ENCODE results near the gene LYVE1.

LYVE1 gene

DNA sequence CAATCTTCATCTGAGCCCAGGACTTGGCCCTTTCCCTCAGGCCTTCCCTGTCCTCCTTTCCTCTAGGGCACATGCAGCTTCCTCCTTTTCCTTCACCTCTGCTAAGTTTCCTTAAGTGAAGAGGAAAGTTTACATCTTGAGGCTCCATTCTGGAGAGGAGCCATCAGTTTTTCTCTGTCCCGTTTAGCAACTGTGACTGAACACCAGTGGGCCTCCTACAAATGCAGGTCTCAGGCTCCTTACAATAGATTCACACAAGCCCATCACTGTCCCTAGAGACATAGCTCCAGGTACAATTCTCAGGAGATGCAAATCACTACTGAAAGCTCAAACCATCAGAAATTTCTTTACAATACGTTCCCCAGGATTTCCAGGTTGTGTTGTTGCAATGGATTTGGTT, 23.3 kb upstream of the LYVE1 start:
- DNase-seq: no peak

DNA sequence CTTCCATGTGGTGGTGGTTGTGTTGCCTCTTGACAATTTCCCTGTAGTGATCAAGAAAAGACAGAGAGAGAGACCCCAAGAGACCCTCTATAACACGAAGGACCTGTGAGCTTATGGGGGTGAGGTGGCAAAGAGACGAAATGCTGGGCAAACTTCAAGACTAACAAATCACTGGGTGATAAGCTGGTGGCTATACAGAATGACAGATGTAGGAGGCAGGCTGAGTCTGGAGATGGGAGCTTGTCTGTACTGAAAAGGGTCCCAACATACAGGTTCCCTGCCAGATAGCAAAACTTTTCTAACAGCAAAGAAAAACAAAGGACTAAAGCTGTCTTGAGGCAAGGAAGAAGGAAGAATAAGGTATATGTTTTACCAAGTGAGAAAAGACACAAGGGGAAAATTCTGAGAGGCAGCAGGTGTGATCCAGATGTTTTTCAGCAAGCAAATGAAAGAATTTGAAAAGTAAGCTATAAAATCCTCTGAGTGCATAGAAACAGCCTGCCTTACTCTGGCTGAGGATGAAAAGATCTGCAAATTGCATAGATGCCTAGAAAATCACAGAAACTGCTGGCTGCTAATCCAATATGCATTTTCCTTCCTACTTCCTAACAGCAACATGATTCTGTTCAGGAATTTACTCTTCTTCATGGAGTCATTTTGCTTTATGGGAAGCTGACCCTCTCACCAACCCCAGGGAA, 21.9 kb upstream of the LYVE1 start:
- DNase-seq: no peak

DNA sequence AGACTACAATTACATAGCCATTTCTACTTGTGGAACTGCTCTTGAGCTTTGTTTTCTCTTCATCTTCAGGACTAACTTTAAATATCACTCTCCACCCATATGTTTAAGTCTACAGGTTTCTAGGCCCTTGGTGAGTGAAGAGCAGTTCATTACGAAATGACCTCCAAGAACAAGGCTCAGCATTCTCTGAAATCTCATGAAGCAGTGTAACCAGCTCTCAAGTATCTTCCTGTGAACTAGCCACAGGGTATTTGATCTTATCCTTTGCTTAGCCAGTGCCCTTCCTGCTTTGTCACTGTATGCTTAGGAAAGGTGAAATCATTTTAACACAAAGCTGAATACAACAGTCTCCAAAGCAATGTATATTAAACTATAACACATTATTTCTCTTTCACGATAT, 20.4 kb upstream of the LYVE1 start:
- DNase-seq: no peak

DNA sequence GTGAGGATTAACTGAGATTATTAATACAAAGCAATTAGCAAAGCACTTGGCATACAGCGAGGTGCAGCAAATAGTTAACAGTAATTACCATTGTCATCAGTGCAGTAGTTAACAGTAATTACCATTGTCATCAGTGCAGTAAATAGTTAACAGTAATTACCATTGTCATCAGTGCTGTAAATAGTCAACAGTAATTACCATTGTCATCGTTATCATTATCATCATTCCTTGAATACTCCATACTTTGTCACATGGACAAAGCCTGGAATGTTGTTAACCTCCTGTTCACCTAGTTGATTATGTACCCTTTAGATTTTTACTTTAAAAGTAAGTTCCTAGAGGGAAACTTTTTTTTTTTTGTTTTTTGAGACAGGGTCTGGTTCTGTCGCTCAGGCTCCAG, 19.5 kb upstream of the LYVE1 start:
- no peak for DNase-seq

DNA sequence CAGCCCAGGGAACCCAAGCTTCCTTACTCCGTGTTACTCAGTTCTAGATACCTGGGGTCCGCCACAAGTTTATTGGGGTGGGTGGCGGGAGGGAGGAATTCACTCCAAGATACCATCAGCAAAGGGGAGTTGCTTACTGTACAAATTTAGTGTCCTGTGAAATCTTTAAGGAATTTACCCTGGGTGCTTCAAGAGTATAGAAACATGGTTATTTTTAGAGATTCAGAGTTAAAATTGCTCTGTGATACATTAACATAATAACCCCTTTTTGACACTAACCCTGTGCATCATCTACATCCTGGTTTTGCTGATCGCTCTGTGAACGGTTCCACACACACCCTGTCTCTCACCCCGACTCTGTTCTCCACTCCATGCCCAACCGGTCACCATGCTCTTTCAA, 18.9 kb upstream of the LYVE1 start:
- no peak for DNase-seq

DNA sequence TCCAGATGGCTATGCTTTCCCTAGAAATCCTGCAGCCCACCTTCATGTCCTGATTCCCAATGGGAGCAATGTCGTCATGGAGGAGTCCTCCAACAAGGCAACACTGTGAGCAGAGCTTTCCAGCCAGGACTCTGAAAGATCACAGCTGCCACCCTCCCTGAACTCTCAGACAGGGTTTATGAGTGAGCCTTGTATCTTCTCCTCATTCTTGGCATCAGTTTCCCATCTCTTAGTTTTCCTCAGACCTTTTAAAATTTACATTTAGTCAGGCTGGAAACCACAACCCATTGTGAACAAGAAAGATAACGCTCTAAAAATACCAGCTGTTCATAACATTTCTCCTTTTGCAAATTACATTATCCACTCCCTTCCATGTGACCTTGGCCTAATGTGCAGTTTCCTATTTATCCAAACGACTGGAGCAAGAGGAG, 15.6 kb upstream of the LYVE1 start:
- DNase-seq: no peak

DNA sequence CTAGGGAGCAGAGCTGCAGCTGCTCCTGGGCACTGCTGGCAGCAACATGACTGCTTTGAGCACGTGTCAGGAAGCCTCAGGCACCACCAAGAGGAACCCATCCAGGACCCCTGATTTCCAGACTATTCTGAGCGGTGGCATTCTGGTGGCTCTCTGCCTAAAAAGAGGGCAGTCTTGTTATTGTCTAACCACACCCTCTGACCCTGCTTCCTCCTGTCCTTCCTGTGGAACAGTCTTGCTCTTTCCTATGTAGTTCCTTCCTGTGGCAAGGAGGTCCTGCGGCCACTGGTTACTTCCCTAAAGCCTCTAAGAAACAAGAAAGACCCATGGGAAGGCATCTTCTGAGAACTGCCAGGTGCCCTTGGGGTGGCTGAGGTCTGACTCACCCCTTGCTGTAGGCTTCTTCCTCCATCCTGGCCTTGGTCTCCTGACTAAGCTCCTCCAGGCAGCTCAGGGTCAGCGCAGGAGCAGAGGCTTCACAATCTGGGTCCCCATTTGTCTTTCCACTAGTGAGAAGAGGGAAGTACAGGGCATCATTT, 13.1 kb upstream of the LYVE1 start:
- DNase-seq: no peak

DNA sequence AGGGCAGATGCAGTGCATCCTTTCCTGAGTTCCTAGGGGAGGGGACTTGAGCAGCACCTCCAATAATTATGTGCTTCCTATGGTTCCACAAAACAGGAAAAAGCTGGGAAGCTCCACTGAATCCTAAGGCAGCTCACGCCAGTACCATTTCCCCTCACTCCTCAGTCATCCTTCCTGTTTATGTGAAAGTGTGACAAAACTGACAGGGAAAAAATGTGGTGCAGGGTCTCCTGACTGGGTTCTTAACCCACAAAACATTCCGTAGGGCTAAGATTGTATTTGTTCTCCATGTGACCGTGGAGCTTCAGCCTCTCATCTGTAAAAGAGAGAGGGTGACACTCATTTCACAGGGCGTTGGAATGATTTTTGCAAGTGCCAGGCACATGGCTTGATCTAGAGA, 12.2 kb upstream of the LYVE1 start:
- DNase-seq: no peak

DNA sequence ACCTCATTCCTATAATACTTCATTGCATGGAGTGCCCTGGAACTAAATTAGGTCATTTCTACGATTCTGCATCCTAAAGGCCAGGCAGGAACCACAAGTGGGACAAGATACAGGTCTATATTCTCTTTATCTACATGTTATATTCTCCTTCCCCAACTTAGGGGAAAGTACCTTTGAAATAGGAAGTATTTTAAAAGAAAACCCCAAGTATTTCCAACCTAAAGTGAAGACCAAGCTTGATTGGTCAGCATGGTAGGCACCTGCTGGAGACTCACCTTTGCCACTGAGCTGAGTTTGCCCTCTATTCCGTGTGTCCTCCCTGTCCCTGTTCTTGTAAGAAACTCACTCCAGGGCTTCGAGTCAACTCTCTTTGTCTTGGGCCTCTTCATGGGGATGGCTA, 11.2 kb upstream of the LYVE1 start:
- DNase-seq: no peak

DNA sequence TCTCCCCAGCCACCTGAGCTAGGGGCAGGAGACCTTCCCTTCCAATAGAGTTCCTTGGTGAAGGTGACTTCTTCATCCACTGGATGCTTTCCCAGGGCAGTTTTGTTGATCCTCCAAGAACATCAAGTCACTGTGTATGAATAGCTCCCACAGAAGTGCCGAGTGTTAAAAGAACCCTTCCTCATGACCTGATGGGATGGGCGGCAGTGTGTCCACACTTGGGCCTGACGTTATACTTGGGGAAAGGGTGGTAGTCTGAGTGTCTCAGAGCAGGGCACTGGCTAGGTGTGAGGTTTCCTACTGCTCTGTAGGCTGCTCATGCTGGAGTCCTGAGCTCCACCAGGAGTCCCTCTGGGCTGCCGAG, 7.6 kb upstream of the LYVE1 start:
- no peak for DNase-seq

DNA sequence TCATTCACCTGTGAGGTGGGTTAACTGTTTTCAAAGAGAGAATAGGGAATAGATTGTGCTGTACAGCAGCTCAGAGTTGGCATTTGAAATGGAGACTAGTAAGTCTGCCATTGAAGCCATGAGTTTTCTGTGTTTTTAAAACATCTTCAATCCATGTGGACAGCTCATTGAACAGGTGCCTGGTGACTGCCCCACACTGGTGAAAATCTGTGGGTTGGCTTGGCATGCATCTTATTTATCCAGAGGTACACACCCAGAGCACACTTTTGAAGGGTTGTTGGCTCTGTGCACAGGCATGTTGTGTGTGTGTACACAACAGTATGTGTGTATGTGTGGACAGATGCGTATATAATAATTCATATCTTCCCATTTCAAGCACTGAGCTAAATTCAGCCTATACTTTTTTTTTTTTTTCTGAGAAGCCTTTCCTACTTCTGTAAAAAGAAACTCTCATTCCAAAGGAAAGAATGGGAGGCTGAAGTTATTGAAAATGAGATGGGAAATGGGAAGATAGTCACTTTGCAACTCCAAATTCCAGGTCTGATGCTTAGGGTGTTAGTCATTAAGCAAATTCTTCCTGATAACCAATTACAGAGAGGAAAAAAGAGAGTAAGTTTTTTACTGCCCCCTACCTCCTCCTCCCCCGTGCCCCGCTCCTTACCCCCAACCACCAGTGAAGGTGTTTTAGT, 7.0 kb upstream of the LYVE1 start:
- no peak for DNase-seq

DNA sequence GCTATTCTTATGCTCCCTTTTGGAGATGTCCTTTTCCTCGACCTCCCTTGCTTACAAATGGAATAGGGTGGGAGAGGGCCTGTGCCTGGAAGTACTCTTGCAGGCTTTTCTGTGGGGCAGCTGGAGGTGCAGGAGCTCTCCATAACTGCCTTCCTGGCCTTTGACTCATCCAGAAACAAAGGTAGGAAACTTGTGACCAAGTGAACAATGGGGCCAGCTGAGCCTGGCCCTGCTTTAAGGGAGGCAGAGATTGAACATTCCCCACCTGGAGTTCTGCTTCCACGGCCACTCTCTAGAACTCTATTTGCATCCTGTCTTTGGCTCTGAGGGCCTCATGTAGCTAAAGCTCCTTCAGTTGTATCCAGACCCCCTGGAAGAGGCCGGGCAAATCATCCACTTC, 5.1 kb upstream of the LYVE1 start:
- DNase-seq: no peak

DNA sequence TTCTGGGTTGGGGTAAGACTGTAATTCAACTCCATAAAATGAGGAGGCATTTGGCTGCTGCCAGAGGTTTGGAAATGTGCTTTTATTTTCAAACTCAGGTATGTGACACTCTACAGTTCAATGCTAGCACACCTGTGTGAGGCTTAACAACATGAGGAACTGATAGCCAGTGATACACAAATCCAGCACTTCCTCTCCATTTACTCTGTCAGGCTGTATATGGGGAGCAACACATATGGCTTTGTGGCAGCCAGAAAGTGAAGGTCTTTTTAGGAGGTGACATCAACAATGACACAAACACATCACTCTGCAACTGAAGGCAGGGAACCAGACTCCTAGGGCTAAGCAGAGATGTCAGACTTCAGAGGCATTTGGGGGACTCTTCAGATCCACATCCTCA, 4.6 kb upstream of the LYVE1 start:
- DNase-seq: no peak

DNA sequence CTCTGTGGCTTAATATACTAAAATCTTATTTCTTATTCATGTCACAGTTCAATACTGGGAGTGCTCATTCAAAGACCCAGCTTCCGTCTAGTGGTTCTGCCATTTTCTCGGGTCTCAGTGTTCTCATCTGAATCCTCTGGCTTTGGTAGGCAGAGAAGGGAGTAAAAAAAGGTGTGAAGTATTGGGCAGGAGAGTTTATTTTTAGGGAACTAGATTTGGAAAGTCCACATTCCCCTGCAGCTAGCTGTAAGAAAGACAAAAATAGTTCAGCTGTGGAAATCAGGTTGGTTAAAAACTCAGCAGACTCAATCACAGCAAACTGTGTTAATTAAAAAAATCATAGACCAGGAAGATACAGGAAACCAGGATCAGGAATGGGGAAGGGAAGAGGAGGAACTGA, 4.1 kb upstream of the LYVE1 start:
- DNase-seq: no peak

DNA sequence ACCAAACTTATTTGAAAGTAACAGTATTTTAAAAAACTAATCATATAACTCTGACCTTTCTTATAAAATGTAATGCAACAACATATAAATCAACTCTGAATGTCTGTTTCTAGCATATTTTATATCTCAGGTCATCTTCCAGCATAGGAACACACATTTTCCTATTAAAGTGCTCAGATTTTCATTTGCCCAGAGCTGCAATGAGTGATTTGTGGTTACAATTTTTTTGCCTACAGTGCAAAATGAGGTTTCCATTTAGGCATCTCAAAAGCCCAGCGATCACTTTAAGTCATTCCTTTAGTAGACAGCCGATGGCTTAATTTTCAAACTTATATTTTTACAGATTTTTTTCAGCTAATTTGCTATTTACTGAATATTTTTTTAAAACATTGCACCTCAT, 1.0 kb downstream of the LYVE1 start:
- no peak for DNase-seq

DNA sequence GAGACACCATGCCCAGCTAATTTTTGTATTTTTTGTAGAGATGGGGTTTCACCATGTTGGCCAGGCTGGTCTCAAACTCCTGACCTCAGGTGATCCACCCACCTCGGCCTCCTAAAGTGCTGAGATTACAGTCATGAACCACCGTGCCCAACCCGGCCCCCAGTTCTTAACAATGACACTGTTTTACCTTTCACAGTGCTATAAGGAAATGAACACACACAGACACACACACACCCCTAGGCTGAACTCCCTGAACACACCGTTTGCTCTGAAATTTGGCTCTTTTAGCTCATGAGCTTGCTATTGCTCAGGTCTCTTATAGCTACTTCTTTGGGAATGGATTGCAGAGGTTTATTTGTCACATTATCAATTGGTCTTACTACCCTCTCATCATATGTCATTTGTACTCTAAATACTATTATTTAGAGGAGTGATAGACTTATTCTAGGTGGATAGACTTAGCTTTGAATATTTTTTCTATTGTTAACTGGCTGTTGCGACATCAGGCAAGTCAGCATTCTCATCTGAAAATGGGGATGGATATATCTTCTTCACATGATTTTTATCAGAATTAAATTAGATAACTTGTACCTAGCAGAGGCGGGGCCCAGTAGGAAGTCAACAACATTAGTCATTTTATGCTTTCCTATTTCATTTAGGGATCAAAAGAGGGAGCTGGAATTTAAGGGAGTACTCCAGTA, 2.1 kb downstream of the LYVE1 start:
- DNase-seq: no peak

DNA sequence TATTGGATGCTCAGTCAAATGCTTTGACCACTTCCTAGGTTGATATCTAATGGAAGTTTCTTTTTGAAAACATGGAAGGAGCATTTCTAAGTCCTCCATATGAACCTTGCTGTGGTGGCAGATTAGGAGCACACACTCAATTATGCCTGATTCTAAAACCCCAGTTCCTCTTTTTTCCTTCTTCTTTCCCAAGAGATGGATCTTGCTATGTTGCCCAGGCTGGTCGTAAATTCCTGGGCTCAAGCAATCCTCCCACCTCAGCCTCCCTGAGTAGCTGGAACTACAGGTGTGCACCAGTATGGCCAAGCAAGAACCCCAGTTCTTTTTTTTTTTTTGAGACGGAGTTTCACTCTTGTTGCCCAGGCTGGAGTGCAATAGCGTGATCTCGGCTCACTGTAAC, 3.0 kb downstream of the LYVE1 start:
- DNase-seq: no peak

DNA sequence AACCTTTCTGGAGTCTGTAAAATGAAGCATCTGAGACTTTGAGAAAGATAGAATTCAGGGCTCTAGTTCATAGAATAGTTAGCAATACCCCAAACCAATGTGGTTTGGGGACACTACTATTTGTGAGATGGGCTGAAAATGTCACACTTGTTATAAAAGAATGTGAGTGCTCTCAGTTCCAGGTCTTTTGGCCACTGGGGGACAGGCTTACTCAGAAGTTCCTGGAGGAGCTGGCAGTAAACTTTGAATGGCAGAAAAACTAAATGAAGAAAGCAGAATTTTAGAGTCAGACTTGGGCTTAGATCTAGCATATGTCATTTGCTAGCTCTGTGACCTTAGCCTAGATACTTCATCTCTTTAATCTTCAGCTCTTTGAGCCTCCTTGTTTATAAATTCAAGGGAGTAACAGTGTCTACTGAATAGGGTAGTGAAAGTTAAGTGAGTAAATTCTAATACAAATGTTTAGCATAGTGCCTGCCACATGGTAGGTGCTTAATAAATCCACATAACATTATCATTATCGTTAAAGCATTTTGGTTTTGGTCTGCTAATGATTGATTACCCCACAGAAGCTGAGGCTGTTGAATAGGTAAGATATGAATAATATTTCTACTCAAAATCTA, 3.7 kb downstream of the LYVE1 start:
- DNase-seq: no peak

DNA sequence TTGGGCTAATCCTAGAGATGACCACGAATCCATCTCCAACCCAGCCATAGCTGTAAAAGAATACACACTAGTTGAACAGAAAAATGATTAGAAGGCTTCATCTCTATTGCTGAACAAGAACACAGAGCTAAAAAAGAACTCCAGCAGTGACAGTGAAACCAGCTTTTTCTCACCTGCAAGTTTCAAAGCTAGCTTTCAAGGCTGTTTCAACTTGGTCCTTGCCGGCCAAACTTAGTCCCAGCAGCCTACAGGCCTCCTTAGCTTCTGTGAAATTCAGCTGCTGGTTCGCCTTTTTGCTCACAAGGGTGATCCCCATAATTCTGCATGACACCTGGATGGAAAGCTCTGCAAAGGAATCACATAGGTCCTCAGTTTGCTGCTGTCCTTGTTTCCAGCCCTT, 4.4 kb downstream of the LYVE1 start:
- no peak for DNase-seq

DNA sequence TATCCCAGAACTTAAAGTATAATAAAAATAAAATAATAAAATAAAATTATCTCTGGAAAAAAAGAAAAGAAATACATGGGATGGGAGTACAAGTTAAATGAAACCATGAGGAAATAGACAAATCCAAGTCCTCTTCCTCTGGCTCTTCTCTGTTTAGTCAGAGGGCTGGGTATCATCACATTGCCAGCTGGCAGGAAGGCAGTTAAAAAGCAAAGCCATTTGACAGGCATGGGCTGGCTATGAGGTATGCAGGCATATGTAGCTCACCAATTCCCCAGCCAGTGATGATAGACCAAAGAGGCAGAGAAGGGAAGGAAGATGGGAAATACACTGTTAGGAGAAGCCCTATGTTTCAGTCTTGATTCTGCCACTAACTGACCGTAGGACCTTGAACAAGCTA, 6.5 kb downstream of the LYVE1 start:
- DNase-seq: no peak

DNA sequence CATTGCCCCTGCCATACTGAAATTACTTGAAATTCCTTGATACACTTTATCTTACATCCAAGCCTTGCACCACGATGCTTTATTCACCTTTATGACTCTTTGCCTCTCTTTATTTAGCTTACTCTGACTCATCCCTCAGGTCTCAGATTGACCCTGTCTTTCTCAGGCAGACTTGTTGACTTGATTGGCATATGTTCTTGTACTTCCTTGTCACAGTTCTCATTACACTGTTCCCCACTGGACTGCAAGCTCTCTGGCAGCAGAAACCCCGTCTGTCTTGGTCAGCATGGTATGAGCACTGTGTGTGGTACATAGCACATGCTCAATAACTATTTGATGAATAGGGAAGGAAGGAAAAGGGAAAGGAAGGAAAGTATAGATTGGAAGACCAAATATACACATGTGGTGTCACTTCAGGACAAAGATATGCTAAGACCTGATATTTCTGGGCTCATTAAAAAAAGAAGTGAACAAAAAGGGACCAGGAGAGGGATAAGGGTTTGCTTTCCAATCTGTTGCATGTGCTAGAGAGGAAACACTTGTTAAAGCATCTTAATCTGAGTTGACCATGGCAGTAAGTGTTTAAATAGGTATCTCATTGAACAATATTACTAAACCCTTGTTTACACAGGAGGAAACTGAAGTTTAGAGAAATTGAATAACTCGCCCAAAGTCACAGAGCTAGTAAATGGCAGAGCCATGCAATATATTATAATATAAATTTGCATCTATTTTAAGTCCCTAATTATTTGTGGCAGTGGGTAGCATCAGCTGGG, 7.2 kb downstream of the LYVE1 start:
- no peak for DNase-seq

DNA sequence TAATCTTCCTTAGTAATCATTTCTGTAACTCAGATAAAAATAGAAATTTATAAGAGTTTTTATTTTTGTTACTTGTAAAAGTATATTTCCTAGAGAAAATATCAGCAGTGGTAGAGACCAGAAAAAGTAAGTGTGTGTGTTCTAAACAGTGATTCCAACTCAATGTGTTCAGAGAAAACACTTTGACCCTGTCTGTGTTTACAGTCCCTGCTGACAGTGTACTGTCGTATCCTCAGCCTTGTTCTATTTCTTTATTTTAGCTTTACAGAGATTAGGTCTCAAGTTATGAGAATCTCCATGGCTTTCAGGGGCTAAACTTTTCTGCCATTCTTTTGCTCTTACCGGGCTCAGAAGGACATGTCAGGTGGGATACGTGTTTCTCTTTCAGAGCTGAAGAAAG, 10.2 kb downstream of the LYVE1 start:
- no peak for DNase-seq

DNA sequence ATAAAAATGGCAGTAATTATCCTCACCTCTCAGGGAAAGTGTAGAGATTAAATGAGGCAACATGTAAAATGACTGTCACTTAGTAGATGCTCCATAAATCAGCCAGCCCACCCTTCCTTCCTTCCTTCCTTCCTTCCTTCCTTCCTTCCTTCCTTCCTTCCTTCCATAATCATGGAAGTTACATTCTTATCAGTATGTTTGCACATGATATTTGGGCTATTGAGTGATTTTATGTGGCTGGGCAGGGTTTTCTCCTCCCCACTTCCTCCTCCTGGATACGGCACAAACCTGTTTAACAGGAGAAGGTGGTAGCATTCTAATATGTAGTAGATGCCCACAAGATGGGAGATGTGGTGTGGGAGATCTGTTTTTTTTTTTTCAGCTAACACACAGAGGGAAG, 11.9 kb downstream of the LYVE1 start:
- DNase-seq: no peak
